ENCODE measurements around the gene SNCA. TPM values are rescaled to one million over a fixed set of nuclear protein-coding genes. Genes with fewer than 3 reads are reported as not detected.
A peak's percentile ranks its signal among the peaks of the same experiment; 100 is the strongest.

The SNCA gene
- total and polyA plus RNA-seq, 7 donors = 3.5 to 27.0 (median 20.4) TPM

DNA sequence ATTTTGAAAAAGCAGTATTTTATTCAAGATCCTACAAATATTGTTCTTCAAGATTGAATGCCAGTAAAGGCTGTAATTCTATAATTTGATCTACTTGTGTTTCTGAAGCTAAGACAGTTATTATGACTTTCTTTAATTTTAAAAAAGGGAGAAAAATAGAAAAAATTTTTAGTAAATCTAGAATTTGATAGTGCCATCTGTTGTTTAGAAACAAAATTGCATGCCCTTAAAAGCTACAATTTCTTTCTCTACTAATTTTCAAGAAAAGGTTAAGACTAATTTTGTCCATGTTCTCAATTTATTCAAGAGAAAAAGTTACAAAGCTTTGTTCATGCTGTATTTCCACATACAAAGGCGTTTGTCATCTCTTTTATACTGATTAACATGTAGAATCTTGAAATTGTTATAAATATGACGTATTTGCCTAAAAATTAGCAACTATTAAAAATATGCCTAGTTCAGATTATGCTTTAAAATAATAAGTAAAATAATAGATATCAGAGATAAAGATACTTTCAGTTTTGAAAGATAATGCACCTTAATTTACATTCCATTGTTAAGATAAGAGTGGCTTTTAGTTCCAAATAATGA lies 32.1 kb upstream of the SNCA start:
- no peak for DNase-seq
- Histone ChIP-seq H3K4me3 (no peak overlapping the region), H3K9me3 (no peaks in the 10 kb centered on the region), H3K36me3 (no peaks in the 10 kb centered on the region), H3K4me1 (no peaks in the 10 kb centered on the region), H3K27ac (no peak overlapping the region), H3K27me3 (no peaks in the 10 kb centered on the region)
- TF ChIP-seq POLR2A (IDR thresholded peaks at IDR 0.05) (no peak), EP300 (IDR thresholded peaks at IDR 0.05) (no peak), POLR2AphosphoS5 (IDR thresholded peaks at IDR 0.05) (no peak)
- TF ChIP-seq, protein P1, sequence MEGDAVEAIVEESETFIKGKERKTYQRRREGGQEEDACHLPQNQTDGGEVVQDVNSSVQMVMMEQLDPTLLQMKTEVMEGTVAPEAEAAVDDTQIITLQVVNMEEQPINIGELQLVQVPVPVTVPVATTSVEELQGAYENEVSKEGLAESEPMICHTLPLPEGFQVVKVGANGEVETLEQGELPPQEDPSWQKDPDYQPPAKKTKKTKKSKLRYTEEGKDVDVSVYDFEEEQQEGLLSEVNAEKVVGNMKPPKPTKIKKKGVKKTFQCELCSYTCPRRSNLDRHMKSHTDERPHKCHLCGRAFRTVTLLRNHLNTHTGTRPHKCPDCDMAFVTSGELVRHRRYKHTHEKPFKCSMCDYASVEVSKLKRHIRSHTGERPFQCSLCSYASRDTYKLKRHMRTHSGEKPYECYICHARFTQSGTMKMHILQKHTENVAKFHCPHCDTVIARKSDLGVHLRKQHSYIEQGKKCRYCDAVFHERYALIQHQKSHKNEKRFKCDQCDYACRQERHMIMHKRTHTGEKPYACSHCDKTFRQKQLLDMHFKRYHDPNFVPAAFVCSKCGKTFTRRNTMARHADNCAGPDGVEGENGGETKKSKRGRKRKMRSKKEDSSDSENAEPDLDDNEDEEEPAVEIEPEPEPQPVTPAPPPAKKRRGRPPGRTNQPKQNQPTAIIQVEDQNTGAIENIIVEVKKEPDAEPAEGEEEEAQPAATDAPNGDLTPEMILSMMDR (IDR thresholded peaks at IDR 0.05) = peak in 2 of 4 experiments; percentile 16 to 33
- 54 to 62% methylated on average over 2 of the region's 2 CpGs for WGBS, 2 donors
- intact Hi-C loops (cut with DNase I) = no loop called here

DNA sequence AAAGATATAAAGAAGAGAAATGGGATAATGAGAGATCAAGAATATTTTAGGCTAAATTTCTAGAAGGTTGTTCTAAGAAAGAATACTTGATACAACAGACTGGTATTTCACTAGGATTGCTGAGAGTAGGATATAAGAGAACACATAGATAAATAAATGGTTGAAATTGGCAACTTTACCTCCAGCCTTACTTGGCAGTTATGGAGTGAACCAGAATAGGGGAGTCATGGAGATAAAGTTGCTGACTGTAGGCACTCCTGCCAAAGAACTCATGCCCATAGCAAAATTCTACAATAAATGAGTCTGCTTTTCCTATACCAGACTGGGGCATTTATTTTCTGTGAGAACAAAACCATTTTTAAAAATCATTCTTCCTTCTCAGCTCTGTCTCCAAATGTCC lies 31.3 kb upstream of the SNCA start:
- Histone ChIP-seq H3K9me3 (no peaks in the 10 kb centered on the region), H3K4me3 (no peak overlapping the region), H3K36me3 (no peaks in the 10 kb centered on the region), H3K4me1 (no peaks in the 10 kb centered on the region), H3K27me3 (no peaks in the 10 kb centered on the region), H3K27ac (no peak overlapping the region)
- TF ChIP-seq POLR2AphosphoS5 (IDR thresholded peaks at IDR 0.05) (no peak), EP300 (IDR thresholded peaks at IDR 0.05) (no peak), POLR2A (IDR thresholded peaks at IDR 0.05) (no peak)
- TF ChIP-seq, protein P1 (IDR thresholded peaks at IDR 0.05) = no peak
- no peak for DNase-seq
- intact Hi-C loops (cut with DNase I) = no loop called here

DNA sequence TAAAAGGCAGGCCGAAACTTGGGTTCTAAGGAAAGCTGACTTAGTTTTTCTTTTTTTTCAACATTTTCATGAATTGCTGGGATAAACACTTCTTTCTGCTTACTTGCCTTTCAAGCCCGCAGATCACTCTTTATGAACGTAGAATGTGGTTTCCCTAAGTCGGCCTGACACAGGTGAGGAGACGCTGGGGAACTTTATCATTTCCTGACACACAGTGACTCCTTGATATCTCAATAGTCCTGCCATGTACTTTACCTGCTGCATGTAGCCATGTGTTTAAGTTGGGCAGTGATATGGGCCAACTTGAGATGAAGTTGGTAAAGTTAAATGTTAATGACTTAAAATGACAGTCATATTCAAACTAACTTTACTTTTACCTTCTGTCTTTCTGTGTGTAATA lies 26.6 kb upstream of the SNCA start:
- Histone ChIP-seq H3K27me3 (no peaks in the 10 kb centered on the region), H3K4me3 (no peak overlapping the region), H3K9me3 (no peaks in the 10 kb centered on the region), H3K36me3 (no peaks in the 10 kb centered on the region), H3K4me1 (no peaks in the 10 kb centered on the region), H3K27ac (no peak overlapping the region)
- WGBS, 2 donors = 63 to 85% methylated on average over 5 of the region's 5 CpGs
- no peak for DNase-seq
- intact Hi-C loops (cut with DNase I) = no loop called here
- TF ChIP-seq, protein P1 (IDR thresholded peaks at IDR 0.05) = no peak
- TF ChIP-seq EP300 (IDR thresholded peaks at IDR 0.05) = no peak
- no peak for TF ChIP-seq POLR2A (IDR thresholded peaks at IDR 0.05)
- TF ChIP-seq POLR2AphosphoS5 (IDR thresholded peaks at IDR 0.05) = no peak

DNA sequence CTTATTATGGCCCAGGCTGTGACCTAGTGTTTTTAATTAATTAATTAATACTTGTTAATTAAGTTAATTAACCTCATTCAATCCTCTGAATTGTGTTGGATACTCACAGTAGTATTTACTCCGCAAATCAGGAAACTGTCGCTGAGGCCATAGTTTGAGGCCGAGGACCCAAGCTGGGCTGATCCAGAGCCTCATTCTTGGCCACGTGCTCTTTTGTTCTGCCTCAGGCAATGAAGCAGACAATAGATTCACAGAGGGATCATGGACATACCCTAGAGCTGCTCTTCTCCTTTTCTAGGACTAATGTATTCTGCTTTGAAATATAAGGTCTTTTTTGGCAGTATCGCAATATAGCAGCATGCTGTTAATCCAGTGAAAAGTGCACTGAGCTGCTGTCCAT lies 24.0 kb upstream of the SNCA start:
- no peaks in the 10 kb centered on the region for H3K4me1 ChIP-seq
- intact Hi-C loops (cut with DNase I) = no loop called here
- no peak overlapping the region for H3K27ac ChIP-seq
- H3K36me3 ChIP-seq = no peaks in the 10 kb centered on the region
- TF ChIP-seq, protein P1 (IDR thresholded peaks at IDR 0.05) = no peak
- no peak for TF ChIP-seq POLR2AphosphoS5 (IDR thresholded peaks at IDR 0.05)
- TF ChIP-seq POLR2A (IDR thresholded peaks at IDR 0.05) = no peak
- no peak for TF ChIP-seq EP300 (IDR thresholded peaks at IDR 0.05)
- H3K27me3 ChIP-seq = no peaks in the 10 kb centered on the region
- DNase-seq = no peak
- 94 to 96% methylated on average over 5 of the region's 5 CpGs for WGBS, 2 donors
- H3K4me3 ChIP-seq = no peak overlapping the region
- H3K9me3 ChIP-seq = no peaks in the 10 kb centered on the region

DNA sequence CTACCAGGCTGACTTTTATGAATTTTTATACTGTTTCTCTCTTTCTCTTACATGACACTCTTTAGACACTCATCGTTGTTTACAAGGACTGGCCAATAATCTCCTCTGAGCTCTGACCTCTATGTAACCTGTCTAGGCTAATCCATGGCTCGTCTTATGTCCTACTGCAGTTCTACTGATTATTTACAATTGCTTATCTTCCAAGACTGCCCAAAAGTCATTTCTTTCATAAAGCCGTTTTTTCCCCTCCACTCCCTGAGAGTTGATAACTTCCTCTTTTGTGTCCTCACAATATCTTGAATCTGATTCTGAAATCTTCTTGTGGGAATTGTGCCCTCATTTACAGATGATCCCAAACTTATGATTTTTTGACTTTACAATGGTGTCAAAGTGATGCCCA lies 18.3 kb upstream of the SNCA start:
- TF ChIP-seq EP300 (IDR thresholded peaks at IDR 0.05) = no peak
- TF ChIP-seq, protein P1 (IDR thresholded peaks at IDR 0.05) = no peak
- no peak for TF ChIP-seq POLR2A (IDR thresholded peaks at IDR 0.05)
- TF ChIP-seq POLR2AphosphoS5 (IDR thresholded peaks at IDR 0.05) = no peak
- Histone ChIP-seq H3K4me3 (no peak overlapping the region), H3K27ac (no peak overlapping the region), H3K4me1 (no peaks in the 10 kb centered on the region), H3K9me3 (no peaks in the 10 kb centered on the region), H3K36me3 (no peaks in the 10 kb centered on the region), H3K27me3 (no peaks in the 10 kb centered on the region)
- no peak for DNase-seq
- intact Hi-C loops (cut with DNase I) = no loop called here
- 55 to 60% methylated on average over 3 of the region's 3 CpGs for WGBS, 2 donors

Measured in sigmoid colon (tissue), 7 donors.